Muscle layer of colon (tissue), 2 donors: ENCODE data around the gene GRID2.

Experiments used
- H3K27ac ChIP-seq: one replicate; pipeline ENCODE4 v1.7.0; 2013; ENCODE audit warnings: low read depth, mild to moderate bottlenecking, low read length, moderate library complexity
- H3K27me3 ChIP-seq, 2 donors: one replicate each; pipeline ENCODE4 v1.7.0; 2013; ENCODE audit warnings: low read length in 2 of 2, mild to moderate bottlenecking in 2 of 2; ENCODE audit not compliant: insufficient read depth in 2 of 2, control insufficient read depth in 1 of 2
- H3K36me3 ChIP-seq: one replicate; pipeline ENCODE4 v1.7.0; 2013; ENCODE audit warnings: mild to moderate bottlenecking, low read length; ENCODE audit not compliant: insufficient read depth
- H3K4me1 ChIP-seq: one replicate; pipeline ENCODE4 v1.7.0; 2013; ENCODE audit warnings: mild to moderate bottlenecking, low read length; ENCODE audit not compliant: insufficient read depth
- H3K4me3 ChIP-seq, 2 donors: one replicate each; pipeline ENCODE4 v1.7.0; 2013; ENCODE audit warnings: low read length in 2 of 2, low read depth in 1 of 2, mild to moderate bottlenecking in 1 of 2, moderate library complexity in 1 of 2
- H3K9ac ChIP-seq: one replicate; pipeline ENCODE4 v1.7.0; 2013; ENCODE audit warnings: low read length
- H3K9me3 ChIP-seq: one replicate; pipeline ENCODE4 v1.7.0; 2013; ENCODE audit warnings: mild to moderate bottlenecking, low read length
- donor health status: abdominal sarcoma.
- donor health status: Adenocarcinoma of cecum.

GRID2 gene

GRCh38 chr4:93086356-93086755 lies 782.6 kb downstream of the GRID2 start:
- Histone ChIP-seq H3K4me1 (no peaks in the 10 kb centered on the region), H3K27me3 (no peaks in the 10 kb centered on the region), H3K4me3 (no peak overlapping the region), H3K9ac (no peak overlapping the region), H3K36me3 (no peaks in the 10 kb centered on the region), H3K9me3 (no peaks in the 10 kb centered on the region), H3K27ac (no peak overlapping the region)

DNA sequence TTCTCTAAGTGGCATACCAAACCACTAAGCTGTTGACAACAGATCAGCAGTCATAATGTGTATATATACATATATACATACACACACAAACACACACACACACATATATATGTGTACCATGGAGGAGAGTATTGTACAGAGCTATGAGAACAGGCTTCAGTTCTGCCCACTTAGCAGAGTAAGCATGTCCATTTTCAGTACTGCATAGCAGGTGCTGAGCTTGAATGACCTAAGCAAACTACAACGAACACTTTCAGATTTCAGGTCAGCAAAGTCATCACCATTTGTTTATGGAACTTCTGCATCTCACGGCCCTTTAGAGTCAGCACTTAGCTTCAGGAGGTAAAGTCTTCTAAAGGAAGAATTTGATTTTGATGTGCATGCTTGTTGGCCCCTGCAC lies 789.0 kb downstream of the GRID2 start:
- Histone ChIP-seq H3K9ac (no peak overlapping the region), H3K36me3 (no peaks in the 10 kb centered on the region), H3K4me1 (no peaks in the 10 kb centered on the region), H3K9me3 (no peaks in the 10 kb centered on the region), H3K27ac (no peak overlapping the region), H3K27me3 (no peaks in the 10 kb centered on the region), H3K4me3 (no peak overlapping the region)

- Histone ChIP-seq H3K27me3 (no peaks in the 10 kb centered on the region), H3K4me3 (no peak overlapping the region), H3K36me3 (no peaks in the 10 kb centered on the region), H3K9me3 (no peaks in the 10 kb centered on the region), H3K9ac (no peak overlapping the region), H3K27ac (no peak overlapping the region), H3K4me1 (no peaks in the 10 kb centered on the region)
Observed at GRCh38 chr4:93103042-93103441, 799.3 kb downstream of the GRID2 start.

DNA sequence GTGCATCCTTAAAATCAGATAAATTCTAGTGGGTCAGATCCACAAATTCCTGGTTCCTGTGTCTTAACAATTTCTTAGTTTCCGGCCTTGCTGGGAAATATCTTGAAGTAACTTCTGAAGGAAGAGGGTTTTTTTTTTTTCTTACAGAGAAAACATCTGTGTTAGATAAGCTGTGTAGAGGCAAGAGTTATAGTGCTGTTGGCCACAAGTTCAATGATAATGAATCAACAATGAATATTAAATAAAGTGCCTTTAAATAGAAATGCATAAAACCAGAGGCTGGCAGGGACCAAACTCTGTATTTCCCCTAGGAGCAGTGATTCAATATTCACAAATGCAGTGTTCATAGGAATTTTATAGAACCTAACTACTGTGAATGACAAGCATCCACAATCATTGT lies 812.9 kb downstream of the GRID2 start:
- Histone ChIP-seq H3K4me1 (no peaks in the 10 kb centered on the region), H3K4me3 (no peak overlapping the region), H3K9me3 (no peaks in the 10 kb centered on the region), H3K9ac (no peak overlapping the region), H3K27me3 (no peaks in the 10 kb centered on the region), H3K36me3 (no peaks in the 10 kb centered on the region), H3K27ac (no peak overlapping the region)

DNA sequence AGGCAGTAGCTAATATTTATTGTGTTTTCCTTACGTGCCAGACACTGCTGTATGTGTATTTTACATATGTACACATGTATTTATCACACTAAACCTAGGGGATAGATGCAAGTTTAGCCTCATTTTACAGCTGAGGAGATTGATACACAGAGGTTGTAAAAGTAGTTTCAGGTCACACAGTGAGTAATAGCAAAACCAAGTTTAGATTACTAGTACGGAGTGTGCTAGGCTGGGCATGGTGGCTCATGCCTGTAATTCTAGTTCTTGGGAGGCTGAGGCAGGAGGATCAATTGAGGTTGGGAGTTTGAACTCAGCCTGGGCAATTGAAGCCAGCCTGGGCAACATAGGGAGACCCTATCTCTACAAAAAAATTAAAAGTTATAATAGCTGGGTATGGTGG lies 823.7 kb downstream of the GRID2 start:
- H3K9me3 ChIP-seq = no peaks in the 10 kb centered on the region
- no peaks in the 10 kb centered on the region for H3K27me3 ChIP-seq
- H3K4me3 ChIP-seq = no peak overlapping the region
- no peak overlapping the region for H3K27ac ChIP-seq
- H3K4me1 ChIP-seq = no peaks in the 10 kb centered on the region
- H3K36me3 ChIP-seq = no peaks in the 10 kb centered on the region
- no peak overlapping the region for H3K9ac ChIP-seq

DNA sequence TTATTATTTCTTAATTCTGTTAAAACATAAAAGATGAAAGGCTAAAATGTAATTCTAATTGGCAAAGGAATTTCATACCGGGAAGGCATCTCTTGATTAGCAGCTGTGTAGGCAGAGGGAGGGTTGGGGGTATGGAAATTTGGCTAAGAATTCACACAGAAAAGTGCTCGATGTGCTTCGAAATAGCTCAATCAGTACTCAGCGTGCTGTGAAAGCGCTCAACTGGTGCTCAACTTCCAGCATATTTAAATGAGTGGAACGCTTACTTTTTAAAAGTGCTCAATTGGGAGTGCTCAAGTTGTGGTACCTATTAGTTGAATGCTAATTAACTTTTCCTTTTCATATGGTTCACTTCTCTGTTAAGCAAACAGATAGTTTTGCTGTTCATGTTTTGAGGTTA lies 828.9 kb downstream of the GRID2 start:
- Histone ChIP-seq H3K9me3 (no peaks in the 10 kb centered on the region), H3K27ac (no peak overlapping the region), H3K36me3 (no peaks in the 10 kb centered on the region), H3K4me3 (no peak overlapping the region), H3K27me3 (no peaks in the 10 kb centered on the region), H3K9ac (no peak overlapping the region), H3K4me1 (no peaks in the 10 kb centered on the region)

DNA sequence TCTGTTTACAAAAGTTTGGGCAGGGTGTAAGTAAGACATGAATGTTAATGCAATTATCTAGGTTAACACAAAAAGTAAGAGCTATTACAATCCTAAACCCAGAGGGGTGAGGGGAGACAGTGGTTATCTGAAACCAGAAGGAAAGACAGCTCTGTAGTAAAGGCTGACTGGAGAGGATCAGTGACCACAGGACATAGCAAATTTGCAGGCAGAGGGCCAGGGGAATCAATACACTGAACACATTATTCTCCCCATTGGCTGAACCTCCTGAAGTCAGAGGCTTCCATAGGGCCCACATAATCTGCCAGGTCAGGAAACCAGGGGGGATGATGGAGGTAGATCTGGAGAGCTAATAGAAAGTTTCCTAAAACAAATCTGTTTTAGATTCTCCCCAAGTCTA lies 835.4 kb downstream of the GRID2 start:
- Histone ChIP-seq H3K9ac (no peak overlapping the region), H3K27ac (no peak overlapping the region), H3K4me3 (no peak overlapping the region), H3K27me3 (no peaks in the 10 kb centered on the region), H3K36me3 (no peaks in the 10 kb centered on the region), H3K4me1 (no peaks in the 10 kb centered on the region), H3K9me3 (no peaks in the 10 kb centered on the region)

GRCh38 chr4:93143902-93144301 lies 840.1 kb downstream of the GRID2 start:
- no peaks in the 10 kb centered on the region for H3K36me3 ChIP-seq
- no peak overlapping the region for H3K9ac ChIP-seq
- H3K9me3 ChIP-seq = no peaks in the 10 kb centered on the region
- H3K4me3 ChIP-seq = no peak overlapping the region
- H3K27me3 ChIP-seq = no peaks in the 10 kb centered on the region
- H3K27ac ChIP-seq = no peak overlapping the region
- H3K4me1 ChIP-seq = no peaks in the 10 kb centered on the region

- H3K9me3 ChIP-seq = no peaks in the 10 kb centered on the region
Observed at GRCh38 chr4:93144644-93145043, 840.9 kb downstream of the GRID2 start.

DNA sequence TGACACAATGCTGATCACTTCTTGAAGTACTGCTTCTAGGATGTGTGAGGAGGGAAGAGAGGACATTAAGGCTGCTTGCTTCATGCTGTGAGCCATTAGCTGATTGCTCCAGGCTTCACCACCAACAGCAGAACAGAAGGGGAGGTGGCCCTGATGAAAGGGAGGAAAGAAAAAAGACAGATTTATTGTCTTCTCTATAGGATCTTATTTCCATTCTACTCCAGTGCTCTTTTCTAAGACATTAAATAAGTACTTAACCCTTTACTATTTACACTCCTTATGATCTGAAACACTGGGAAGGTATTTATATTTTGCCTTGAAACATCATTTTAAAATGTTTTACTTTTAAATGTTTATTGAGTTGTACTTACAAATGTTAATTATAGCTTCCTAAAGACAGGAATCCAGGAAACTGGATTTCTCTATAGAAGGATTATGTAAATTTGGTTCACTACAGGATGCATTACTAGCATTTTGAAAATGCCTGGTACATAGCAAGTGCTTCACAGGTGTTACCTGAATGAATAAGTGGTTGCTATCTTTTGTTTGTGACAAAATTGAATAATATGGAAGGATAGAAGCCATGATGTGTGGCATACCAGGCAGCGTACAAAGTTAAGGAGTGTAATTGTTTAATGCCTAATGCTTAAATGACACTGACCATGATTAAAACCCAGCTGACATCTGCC lies 843.9 kb downstream of the GRID2 start:
- no peaks in the 10 kb centered on the region for H3K4me1 ChIP-seq
- H3K27me3 ChIP-seq = no peaks in the 10 kb centered on the region
- no peaks in the 10 kb centered on the region for H3K9me3 ChIP-seq
- no peak overlapping the region for H3K9ac ChIP-seq
- H3K4me3 ChIP-seq = no peak overlapping the region
- no peaks in the 10 kb centered on the region for H3K36me3 ChIP-seq
- no peak overlapping the region for H3K27ac ChIP-seq

More at GRCh38 chr4:93144644-93145043, 840.9 kb downstream of the GRID2 start:
- no peaks in the 10 kb centered on the region for H3K4me1 ChIP-seq
- H3K9ac ChIP-seq = no peak overlapping the region
- H3K4me3 ChIP-seq = no peak overlapping the region
- no peaks in the 10 kb centered on the region for H3K27me3 ChIP-seq
- no peak overlapping the region for H3K27ac ChIP-seq
- H3K36me3 ChIP-seq = no peaks in the 10 kb centered on the region

DNA sequence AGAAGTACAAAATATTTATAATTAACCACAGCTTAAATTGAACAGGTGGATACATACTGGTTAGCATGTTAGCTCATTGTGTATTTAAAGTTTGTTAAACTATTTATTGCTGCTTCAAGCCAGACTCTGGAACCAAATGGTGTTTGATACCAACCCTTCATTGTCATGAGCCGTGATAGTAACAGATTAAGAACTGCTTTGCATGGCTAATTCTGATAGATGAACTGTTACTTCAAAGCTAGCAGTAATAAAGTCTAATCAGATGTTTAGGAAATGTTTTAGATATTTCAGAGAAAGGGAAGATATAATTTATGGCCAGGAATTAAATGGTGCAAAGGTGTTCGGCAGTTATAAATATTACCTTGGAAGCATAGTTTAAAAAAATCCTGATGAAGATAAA lies 848.7 kb downstream of the GRID2 start:
- Histone ChIP-seq H3K4me3 (no peak overlapping the region), H3K9me3 (no peaks in the 10 kb centered on the region), H3K4me1 (no peaks in the 10 kb centered on the region), H3K36me3 (no peaks in the 10 kb centered on the region), H3K27me3 (no peaks in the 10 kb centered on the region), H3K27ac (no peak overlapping the region), H3K9ac (no peak overlapping the region)

DNA sequence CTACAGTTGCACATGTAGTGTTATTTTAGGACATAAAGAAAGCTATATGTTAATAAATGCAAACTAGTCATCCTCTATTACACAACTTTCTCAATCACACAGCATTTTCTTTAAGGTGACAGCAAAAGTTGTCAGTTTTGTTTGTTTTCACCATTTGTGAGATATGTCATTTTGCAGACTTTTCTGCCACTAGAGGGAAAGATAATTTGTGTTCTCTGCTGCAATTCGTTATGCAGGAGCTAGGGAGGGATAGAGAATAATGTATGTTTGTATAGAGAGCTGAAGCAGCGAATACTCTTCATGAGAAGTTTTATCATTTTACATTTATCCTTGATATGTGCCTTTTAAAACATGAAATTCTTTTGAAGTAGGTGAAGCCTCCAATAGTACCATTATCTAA lies 854.2 kb downstream of the GRID2 start:
- H3K4me3 ChIP-seq = no peak overlapping the region
- no peak overlapping the region for H3K27ac ChIP-seq
- H3K9ac ChIP-seq = no peak overlapping the region
- no peaks in the 10 kb centered on the region for H3K36me3 ChIP-seq
- H3K9me3 ChIP-seq = no peaks in the 10 kb centered on the region
- H3K27me3 ChIP-seq = no peaks in the 10 kb centered on the region
- no peaks in the 10 kb centered on the region for H3K4me1 ChIP-seq
